IMR-90 (cell line): ENCODE results near the gene SLC36A1. TPM values are rescaled to one million over a fixed set of nuclear protein-coding genes. Genes with fewer than 3 reads are reported as not detected.

Source experiments
- ATAC-seq: fragments of 200-7000 bp; cut with Tn5 transposase; 2 replicates; pipeline ENCODE4 v1.9.1; 2020; ENCODE audit warnings: low read depth, mild to moderate bottlenecking, moderate library complexity
- BruUV-seq: library from RNA; stranded (reverse); fragments of 400-500 nt; replicated peaks from 2 replicates; lab custom pipeline; 2021; lab: Mats Ljungman, UMichigan
- CTCF ChIA-PET: fragments of 300-600 bp; formaldehyde crosslinking; extraction: SDS; loops from one replicate; lab custom pipeline; 2021; ENCODE audit warnings: antibody characterized with exemption; lab: Yijun Ruan, JAX
- POLR2A ChIA-PET: fragments of 300-600 bp; sonication (Branson Sonifier 250); formaldehyde crosslinking; loops from one replicate; lab custom pipeline; 2022; ENCODE audit warnings: antibody characterized with exemption; ENCODE audit not compliant: unreplicated experiment; lab: Charles Lee
- DNase-seq: peaks from one replicate; pipeline ENCODE4 v3.0.0; 2013
- H2AFZ ChIP-seq: replicated peaks from 2 replicates; pipeline ENCODE3; 2013; ENCODE audit warnings: low read length, mild to moderate bottlenecking; ENCODE audit not compliant: poor library complexity
- H2AK5ac ChIP-seq: 2 replicates; pipeline ENCODE4 v1.6.1; 2013; ENCODE audit warnings: low read depth, low read length, inconsistent platforms
- H2AK9ac ChIP-seq: replicated peaks from 2 replicates; pipeline ENCODE3; 2013; ENCODE audit warnings: mild to moderate bottlenecking, low read depth, low read length, moderate library complexity; ENCODE audit not compliant: poor library complexity
- H2BK120ac ChIP-seq: 2 replicates; pipeline ENCODE4 v1.6.1; 2013; ENCODE audit warnings: low read depth, low read length, inconsistent platforms
- H2BK15ac ChIP-seq: 3 replicates; pipeline ENCODE4 v1.6.1; 2013; ENCODE audit warnings: low read depth, low read length, inconsistent platforms
- H2BK20ac ChIP-seq: 2 replicates; pipeline ENCODE4 v1.6.1; 2013; ENCODE audit warnings: low read depth, mild to moderate bottlenecking, inconsistent platforms, low read length, moderate library complexity
- H2BK5ac ChIP-seq: 2 replicates; pipeline ENCODE4 v1.6.1; 2013; ENCODE audit warnings: mild to moderate bottlenecking, low read depth, low read length, inconsistent platforms; ENCODE audit not compliant: poor library complexity, severe bottlenecking
- H3K14ac ChIP-seq: replicated peaks from 2 replicates; pipeline ENCODE4 v1.6.1; 2013; ENCODE audit warnings: low read depth, low read length, inconsistent platforms
- H3K18ac ChIP-seq: 2 replicates; pipeline ENCODE4 v1.6.1; 2013; ENCODE audit warnings: low read depth, low read length, control low read depth
- H3K23ac ChIP-seq: 2 replicates; pipeline ENCODE4 v1.6.1; 2013; ENCODE audit warnings: low read depth, low read length, inconsistent platforms
- H3K27ac ChIP-seq: 2 replicates; pipeline ENCODE4 v1.5.1; 2013; ENCODE audit warnings: mild to moderate bottlenecking, control low read depth, low read length; ENCODE audit not compliant: insufficient read depth
- H3K27me3 ChIP-seq: 2 replicates; pipeline ENCODE4 v1.6.1; 2013; ENCODE audit warnings: low read length; ENCODE audit not compliant: control insufficient read depth, insufficient read depth
- H3K36me3 ChIP-seq: 2 replicates; pipeline ENCODE4 v1.6.1; 2013; ENCODE audit warnings: low read length, mixed read lengths; ENCODE audit not compliant: control insufficient read depth, insufficient read depth
- H3K4ac ChIP-seq: 2 replicates; pipeline ENCODE4 v1.6.1; 2013; ENCODE audit warnings: low read depth, low read length, inconsistent platforms
- H3K4me1 ChIP-seq: 2 replicates; pipeline ENCODE4 v1.6.1; 2013; ENCODE audit warnings: low read length, mixed read lengths; ENCODE audit not compliant: control insufficient read depth, insufficient read depth
- H3K4me2 ChIP-seq: 2 replicates; pipeline ENCODE4 v1.6.1; 2013; ENCODE audit warnings: low read depth, mild to moderate bottlenecking, control low read depth, low read length, moderate library complexity
- H3K4me3 ChIP-seq: 2 replicates; pipeline ENCODE4 v1.5.1; 2013; ENCODE audit warnings: low read depth, mild to moderate bottlenecking, control low read depth, low read length, moderate library complexity; ENCODE audit not compliant: insufficient read depth
- H3K56ac ChIP-seq: 2 replicates; pipeline ENCODE4 v1.6.1; 2013; ENCODE audit warnings: low read length, inconsistent platforms; ENCODE audit not compliant: insufficient read depth; ENCODE audit errors: extremely low read depth
- H3K79me1 ChIP-seq, 2 experiments: 2 replicates each; pipeline ENCODE4 v1.6.1; 2013; ENCODE audit warnings: low read length in 2 of 2, inconsistent platforms in 1 of 2, low read depth in 1 of 2
- H3K9ac ChIP-seq: 2 replicates; pipeline ENCODE4 v1.6.1; 2013; ENCODE audit warnings: low read depth, low read length, control low read depth
- H3K9me1 ChIP-seq: 2 replicates; pipeline ENCODE4 v1.6.1; 2013; ENCODE audit warnings: low read length, inconsistent platforms; ENCODE audit not compliant: insufficient read depth
- H3K9me3 ChIP-seq: 2 replicates; pipeline ENCODE4 v1.6.1; 2013; ENCODE audit warnings: low read length; ENCODE audit not compliant: control insufficient read depth, insufficient read depth
- H4K20me1 ChIP-seq: 2 replicates; pipeline ENCODE4 v1.6.1; 2013; ENCODE audit warnings: low read length, inconsistent platforms; ENCODE audit not compliant: insufficient read depth
- H4K5ac ChIP-seq: 2 replicates; pipeline ENCODE4 v1.6.1; 2013; ENCODE audit warnings: mild to moderate bottlenecking, low read depth, low read length, control low read depth
- H4K8ac ChIP-seq, 2 experiments: 2 replicates each; pipeline ENCODE4 v1.6.1; 2013; ENCODE audit warnings: low read depth in 2 of 2, low read length in 2 of 2, control low read depth in 1 of 2, inconsistent platforms in 1 of 2
- H4K91ac ChIP-seq: 2 replicates; pipeline ENCODE4 v1.6.1; 2013; ENCODE audit warnings: low read depth, low read length, inconsistent platforms; ENCODE audit not compliant: insufficient read depth
- BHLHE40 ChIP-seq: fragments of 150-350 bp; IDR thresholded peaks from 2 replicates; pipeline ENCODE4 v1.6.1; 2016; ENCODE audit warnings: mild to moderate bottlenecking, low read depth, low read length
- CEBPB ChIP-seq: IDR thresholded peaks from 2 replicates; pipeline ENCODE4 v1.6.1; 2012; ENCODE audit warnings: low read depth, low read length, improper control_type of control experiment
- CHD1 ChIP-seq: IDR thresholded peaks from 2 replicates; pipeline ENCODE4 v1.6.1; 2012; ENCODE audit warnings: low read depth, low read length, improper control_type of control experiment
- CTCF ChIP-seq: conservative IDR thresholded peaks from 2 replicates; pipeline ENCODE4 v1.5.1; 2012; ENCODE audit warnings: mild to moderate bottlenecking, low read depth, low read length, improper control_type of control experiment
- ELK1 ChIP-seq: fragments of 150-350 bp; IDR thresholded peaks from 2 replicates; pipeline ENCODE4 v1.6.1; 2016; ENCODE audit warnings: low read depth, mild to moderate bottlenecking, low read length, moderate library complexity, borderline replicate concordance
- FOS ChIP-seq: fragments of 150-350 bp; IDR thresholded peaks from 2 replicates; pipeline ENCODE4 v1.6.1; 2016; ENCODE audit warnings: low read depth, low read length
- MAFK ChIP-seq: IDR thresholded peaks from 2 replicates; pipeline ENCODE4 v1.6.1; 2012; ENCODE audit warnings: low read depth, low read length, improper control_type of control experiment
- MAZ ChIP-seq: IDR thresholded peaks from 2 replicates; pipeline ENCODE4 v1.6.1; 2012; ENCODE audit warnings: low read depth, mild to moderate bottlenecking, low read length, improper control_type of control experiment, moderate library complexity, borderline replicate concordance
- MXI1 ChIP-seq: IDR thresholded peaks from 2 replicates; pipeline ENCODE4 v1.6.1; 2012; ENCODE audit warnings: low read depth, mild to moderate bottlenecking, low read length, moderate library complexity, borderline replicate concordance
- NFE2L2 ChIP-seq: fragments of 150-350 bp; IDR thresholded peaks from 2 replicates; pipeline ENCODE4 v1.6.1; 2016; ENCODE audit warnings: low read depth, mild to moderate bottlenecking, low read length
- POLR2A ChIP-seq: IDR thresholded peaks from 2 replicates; pipeline ENCODE4 v1.6.1; 2012; ENCODE audit warnings: mild to moderate bottlenecking, low read depth, low read length
- RAD21 ChIP-seq: IDR thresholded peaks from 2 replicates; pipeline ENCODE4 v1.6.1; 2012; ENCODE audit warnings: low read length, improper control_type of control experiment
- RCOR1 ChIP-seq: IDR thresholded peaks from 2 replicates; pipeline ENCODE4 v1.6.1; 2012; ENCODE audit warnings: mild to moderate bottlenecking, low read length, improper control_type of control experiment; ENCODE audit not compliant: insufficient replicate concordance
- RFX5 ChIP-seq: IDR thresholded peaks from 2 replicates; pipeline ENCODE4 v1.8.0; 2012; ENCODE audit warnings: low read depth, mild to moderate bottlenecking, low read length, moderate library complexity
- SMC3 ChIP-seq: fragments of 150-350 bp; IDR thresholded peaks from 2 replicates; pipeline ENCODE4 v1.6.1; 2016; ENCODE audit warnings: low read depth, mild to moderate bottlenecking, antibody characterized with exemption, low read length, moderate library complexity
- USF2 ChIP-seq: fragments of 150-350 bp; IDR thresholded peaks from 2 replicates; pipeline ENCODE4 v1.6.1; 2017; ENCODE audit warnings: mild to moderate bottlenecking, antibody characterized with exemption, low read length, low read depth
- WGBS, 2 experiments: methylation state at CpG; one replicate each; pipeline versions ENCODE4 v1.1.5 to v1.1.7; 2013; ENCODE audit warnings: missing lambda C conversion rate in 2 of 2; ENCODE audit not compliant: insufficient read length in 1 of 2; ENCODE audit errors: extremely low coverage in 2 of 2; 5-methylcytosine and 5-hydroxymethylcytosine counted together
- dilution Hi-C: fragments of 300-500 bp; cut with HindIII; formaldehyde crosslinking; loops from one replicate; pipeline ENCODE4 v1.14.3; 2018; ENCODE audit warnings: low sequenced_read_pairs; ENCODE audit not compliant: unreplicated experiment
- in situ Hi-C: fragments of 300-500 bp; cut with MboI; formaldehyde crosslinking; loops from 3 replicates; pipeline ENCODE4 v1.14.3; 2019; ENCODE audit warnings: low sequenced_read_pairs, inconsistent platforms, mixed read lengths
- intact Hi-C: fragments of 100-400 bp; cut with micrococcal nuclease; formaldehyde crosslinking; loops from 2 replicates; pipeline ENCODE4 v1.10.0; 2022
- polyA plus RNA-seq, 3 experiments: library from polyadenylated mRNA; depleted of rRNA; stranded (reverse); fragments of >200 nt; gene quantifications; 2 replicates each; pipeline ENCODE4 v1.2.3, GENCODE V29; 2012; ENCODE audit warnings: low replicate concordance in 1 of 3
- total RNA-seq: library from RNA; depleted of rRNA; stranded (reverse); fragments of >200 nt; gene quantifications from 2 replicates; pipeline ENCODE4 v1.2.3, GENCODE V29; 2012

SLC36A1 gene
- total and polyA plus RNA-seq, 2 of the 4 experiments (the other 2 are of a cell fraction), result 5.7 to 8.7 TPM

- TF ChIP-seq RCOR1 (no peak), USF2 (no peak), CHD1 (no peak), CEBPB (no peak), POLR2A (no peak), MXI1 (no peak), CTCF (no peak), MAFK (no peak), FOS (no peak), RFX5 (no peak), MAZ (no peak), RAD21 (no peak), SMC3 (no peak), NFE2L2 (no peak), BHLHE40 (no peak), ELK1 (no peak)
- Histone ChIP-seq H3K9me3 (no peaks in the 10 kb centered on the region), H2AK9ac (no peak overlapping the region), H3K4me2 (no peak overlapping the region), H2BK15ac (no peak overlapping the region), H3K18ac (no peak overlapping the region), H3K56ac (no peak overlapping the region), H2BK5ac (no peak overlapping the region), H2AK5ac (no peak overlapping the region), H3K4ac (no peak overlapping the region), H3K4me3 (no peak overlapping the region), H3K9me1 (peaks cover 3% of the 10 kb centered on the region; the same call in 1 of the 2 replicates), H4K20me1 (no peaks in the 10 kb centered on the region), H4K5ac (no peak overlapping the region), H3K27me3 (no peaks in the 10 kb centered on the region), H3K9ac (no peak overlapping the region), H3K14ac (no peak overlapping the region), H3K36me3 (peaks cover 14% of the 10 kb centered on the region), H4K8ac (no peak overlapping the region), H3K4me1 (no peaks in the 10 kb centered on the region), H2BK20ac (no peak overlapping the region), H3K27ac (no peak overlapping the region), H3K79me1 (peaks cover 0 to 6% of the 10 kb centered on the region in 2 experiments; a peak in 1 of 4 replicates), H2AFZ (no peak overlapping the region), H3K23ac (no peak overlapping the region), H4K91ac (no peak overlapping the region), H2BK120ac (no peak overlapping the region)
- no peak for ATAC-seq
- WGBS, 2 experiments, result 100% methylated on average over 1 of the region's 2 CpGs; no CpG with 5 or more reads in 1 of the 2 experiments
- in situ Hi-C loops (no loop called here), intact Hi-C loops (no loop called here), dilution Hi-C loops (no loop called here)
- DNase-seq, result no peak
- POLR2A ChIA-PET, result no interaction called here
- BruUV-seq, result no TSS peak
- CTCF ChIA-PET, result no interaction called here
Observed at GRCh38 chr5:151493665-151494064, 46.3 kb downstream of the SLC36A1 start.
